Parathyroid adenoma (tissue), 2 donors: Measurements from ENCODE around the gene ZNF598.

Source experiments
- H2AFZ ChIP-seq: fragments of 300-600 bp; sonication (generic); one replicate; pipeline ENCODE4 v1.7.0; 2017; ENCODE audit warnings: antibody characterized with exemption, mild to moderate bottlenecking
- H3K27ac ChIP-seq: fragments of 300-600 bp; sonication (generic); one replicate; pipeline ENCODE4 v1.7.0; 2017
- H3K27me3 ChIP-seq: fragments of 300-600 bp; sonication (generic); one replicate; pipeline ENCODE4 v1.7.0; 2017; ENCODE audit warnings: low read length; ENCODE audit not compliant: control insufficient read depth, insufficient read depth
- H3K36me3 ChIP-seq: fragments of 300-600 bp; sonication (generic); one replicate; pipeline ENCODE4 v1.7.0; 2017; ENCODE audit warnings: low read length; ENCODE audit not compliant: control insufficient read depth, insufficient read depth
- H3K4me1 ChIP-seq: fragments of 300-600 bp; sonication (generic); one replicate; pipeline ENCODE4 v1.7.0; 2017; ENCODE audit warnings: control low read depth
- H3K4me2 ChIP-seq: fragments of 300-600 bp; sonication (generic); one replicate; pipeline ENCODE4 v1.7.0; 2017; ENCODE audit warnings: low read length
- H3K4me3 ChIP-seq: fragments of 300-600 bp; sonication (generic); one replicate; pipeline ENCODE4 v1.7.0; 2017; ENCODE audit warnings: low read depth, low read length
- H3K79me2 ChIP-seq: fragments of 300-600 bp; sonication (generic); one replicate; pipeline ENCODE4 v1.7.0; 2017; ENCODE audit warnings: control low read depth
- H3K9ac ChIP-seq: fragments of 300-600 bp; sonication (generic); one replicate; pipeline ENCODE4 v1.7.0; 2017; ENCODE audit warnings: mild to moderate bottlenecking
- H3K9me3 ChIP-seq: fragments of 300-600 bp; sonication (generic); one replicate; pipeline ENCODE4 v1.7.0; 2017; ENCODE audit warnings: low read length; ENCODE audit not compliant: control insufficient read depth
- TF ChIP-seq, protein P1 (sequence below): fragments of 300-600 bp; sonication (generic); IDR thresholded peaks from one replicate; pipeline ENCODE4 v1.7.0; 2017; ENCODE audit warnings: antibody characterized with exemption, mild to moderate bottlenecking
- donor health status: primary hyperparathyroidism.

ZNF598 gene

DNA sequence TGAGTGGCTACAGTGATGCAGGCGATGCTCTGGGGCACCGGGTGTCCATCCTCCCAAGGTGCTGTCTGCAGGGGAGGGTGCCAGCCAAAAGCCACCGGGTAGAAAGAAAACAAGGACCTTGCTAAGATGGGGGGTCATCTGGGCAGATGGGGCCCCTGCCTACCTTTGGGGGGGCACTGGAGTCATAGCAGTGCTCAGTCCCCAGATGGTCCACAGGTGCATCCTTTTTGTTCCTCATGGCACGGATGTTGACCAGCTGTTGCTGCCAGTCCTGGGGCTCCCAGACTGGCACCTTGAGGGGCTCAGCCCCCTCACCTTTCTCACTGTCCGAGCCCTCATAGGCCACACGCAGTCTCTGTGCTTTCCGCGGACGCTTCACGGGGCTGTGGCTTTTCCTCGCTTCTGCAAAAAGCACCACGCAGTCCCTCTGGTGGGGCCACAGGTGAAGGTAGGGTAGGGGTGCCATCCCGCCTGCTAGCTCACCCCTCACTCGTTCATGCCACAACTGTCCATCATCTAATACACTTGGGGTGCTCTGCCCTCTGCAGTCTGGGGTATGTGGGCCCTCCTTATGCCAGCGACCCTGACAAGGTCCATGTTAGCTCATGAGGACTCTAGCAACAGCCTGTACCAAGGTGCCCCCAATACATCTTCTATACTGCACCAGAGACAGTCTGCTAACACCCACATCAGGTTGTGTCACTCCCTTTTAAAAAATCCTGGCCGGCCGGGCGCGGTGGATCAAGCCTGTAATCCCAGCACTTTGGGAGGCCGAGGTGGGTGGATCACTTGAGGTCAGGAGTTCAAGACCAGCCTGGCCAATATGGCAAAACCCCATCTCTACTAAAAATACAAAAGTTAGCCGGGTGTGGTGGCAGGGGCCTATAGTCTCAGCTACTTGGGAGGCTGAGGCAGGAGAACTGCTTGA, 36.6 kb upstream of the ZNF598 start:
- no peak overlapping the region for H3K9ac ChIP-seq
- TF ChIP-seq, protein P1, sequence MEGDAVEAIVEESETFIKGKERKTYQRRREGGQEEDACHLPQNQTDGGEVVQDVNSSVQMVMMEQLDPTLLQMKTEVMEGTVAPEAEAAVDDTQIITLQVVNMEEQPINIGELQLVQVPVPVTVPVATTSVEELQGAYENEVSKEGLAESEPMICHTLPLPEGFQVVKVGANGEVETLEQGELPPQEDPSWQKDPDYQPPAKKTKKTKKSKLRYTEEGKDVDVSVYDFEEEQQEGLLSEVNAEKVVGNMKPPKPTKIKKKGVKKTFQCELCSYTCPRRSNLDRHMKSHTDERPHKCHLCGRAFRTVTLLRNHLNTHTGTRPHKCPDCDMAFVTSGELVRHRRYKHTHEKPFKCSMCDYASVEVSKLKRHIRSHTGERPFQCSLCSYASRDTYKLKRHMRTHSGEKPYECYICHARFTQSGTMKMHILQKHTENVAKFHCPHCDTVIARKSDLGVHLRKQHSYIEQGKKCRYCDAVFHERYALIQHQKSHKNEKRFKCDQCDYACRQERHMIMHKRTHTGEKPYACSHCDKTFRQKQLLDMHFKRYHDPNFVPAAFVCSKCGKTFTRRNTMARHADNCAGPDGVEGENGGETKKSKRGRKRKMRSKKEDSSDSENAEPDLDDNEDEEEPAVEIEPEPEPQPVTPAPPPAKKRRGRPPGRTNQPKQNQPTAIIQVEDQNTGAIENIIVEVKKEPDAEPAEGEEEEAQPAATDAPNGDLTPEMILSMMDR: no peak
- H3K27me3 ChIP-seq: no peaks in the 10 kb centered on the region
- H3K79me2 ChIP-seq: peaks cover 26% of the 10 kb centered on the region
- no peak overlapping the region for H3K27ac ChIP-seq
- H3K4me3 ChIP-seq: no peak overlapping the region
- no peaks in the 10 kb centered on the region for H3K36me3 ChIP-seq
- no peak overlapping the region for H2AFZ ChIP-seq
- H3K4me2 ChIP-seq: no peak overlapping the region
- peaks cover 8% of the 10 kb centered on the region for H3K4me1 ChIP-seq
- H3K9me3 ChIP-seq: no peaks in the 10 kb centered on the region

- Histone ChIP-seq H2AFZ (no peak overlapping the region), H3K36me3 (no peaks in the 10 kb centered on the region), H3K27ac (no peak overlapping the region), H3K27me3 (no peaks in the 10 kb centered on the region), H3K9me3 (no peaks in the 10 kb centered on the region), H3K4me2 (no peak overlapping the region), H3K79me2 (peaks cover 17% of the 10 kb centered on the region), H3K9ac (no peak overlapping the region), H3K4me1 (peaks cover 8% of the 10 kb centered on the region), H3K4me3 (no peak overlapping the region)
- TF ChIP-seq, protein P1: no peak
Measured at GRCh38 chr16:2044541-2044940, 34.9 kb upstream of the ZNF598 start.

GRCh38 chr16:2043667-2044451, 34.2 kb upstream of the ZNF598 start:
- H3K9ac ChIP-seq: no peak overlapping the region
- no peaks in the 10 kb centered on the region for H3K36me3 ChIP-seq
- no peak overlapping the region for H2AFZ ChIP-seq
- H3K79me2 ChIP-seq: peaks cover 11% of the 10 kb centered on the region
- TF ChIP-seq, protein P1: no peak
- no peak overlapping the region for H3K4me2 ChIP-seq
- H3K4me3 ChIP-seq: no peak overlapping the region
- no peaks in the 10 kb centered on the region for H3K27me3 ChIP-seq
- peaks cover 6% of the 10 kb centered on the region for H3K4me1 ChIP-seq
- H3K9me3 ChIP-seq: no peaks in the 10 kb centered on the region
- H3K27ac ChIP-seq: no peak overlapping the region

- Histone ChIP-seq H3K36me3 (no peaks in the 10 kb centered on the region), H3K9ac (no peak overlapping the region), H3K4me3 (no peak overlapping the region), H2AFZ (no peak overlapping the region), H3K79me2 (peaks cover 4% of the 10 kb centered on the region), H3K27ac (no peak overlapping the region), H3K27me3 (no peaks in the 10 kb centered on the region), H3K9me3 (no peaks in the 10 kb centered on the region), H3K4me1 (peaks cover 3% of the 10 kb centered on the region), H3K4me2 (no peak overlapping the region)
- TF ChIP-seq, protein P1: no peak
Measured at GRCh38 chr16:2042986-2043666, 33.5 kb upstream of the ZNF598 start.
